AG04449 (cell line): ENCODE results near the gene GALNT16.

Experiments used
- CTCF ChIA-PET: fragments of 350-600 bp; formaldehyde crosslinking; extraction: SDS; loops from one replicate; lab custom pipeline; 2021; ENCODE audit warnings: antibody characterized with exemption; lab: Yijun Ruan, JAX
- POLR2A ChIA-PET: fragments of 400-600, 350-600 bp; formaldehyde crosslinking; extraction: SDS; loops from one replicate; lab custom pipeline; 2020; ENCODE audit warnings: antibody characterized with exemption, inconsistent platforms; lab: Yijun Ruan, JAX
- DNase-seq: peaks from one replicate; pipeline ENCODE4 v3.0.0-alpha.2; 2010; ENCODE audit warnings: low read depth, low spot score
- H3K4me3 ChIP-seq: 2 replicates; pipeline ENCODE4 v1.5.1; 2011; ENCODE audit warnings: low read depth, mild to moderate bottlenecking, control low read depth, low read length
- CTCF ChIP-seq: IDR thresholded peaks from one replicate; pipeline ENCODE4 v1.5.1; 2011; ENCODE audit warnings: mild to moderate bottlenecking, moderate library complexity, low read length, control low read depth, inconsistent platforms; ENCODE audit not compliant: insufficient read depth; ENCODE audit errors: missing control alignments

Gene GALNT16

GRCh38 chr14:69282448-69282847, 22.5 kb downstream of the GALNT16 start:
- no peak for DNase-seq
- TF ChIP-seq CTCF, result no peak
- ChIA-PET POLR2A (no interaction called here), CTCF (interaction anchor here (1.0 to 1.2 kb wide), 2 partner anchors 40 to 109 kb away, joined by 3 to 5 read pairs; no protein-coding TSS in a partner anchor)
- no peak overlapping the region for H3K4me3 ChIP-seq

GRCh38 chr14:69284170-69284569, 24.2 kb downstream of the GALNT16 start:
- TF ChIP-seq CTCF, result no peak
- H3K4me3 ChIP-seq, result no peak overlapping the region
- DNase-seq, result no peak
- POLR2A ChIA-PET, result no interaction called here
- CTCF ChIA-PET, result interaction anchor here (1.3 kb wide), 1 partner anchor 25 kb away, joined by 3 read pairs; no protein-coding TSS in a partner anchor

DNA sequence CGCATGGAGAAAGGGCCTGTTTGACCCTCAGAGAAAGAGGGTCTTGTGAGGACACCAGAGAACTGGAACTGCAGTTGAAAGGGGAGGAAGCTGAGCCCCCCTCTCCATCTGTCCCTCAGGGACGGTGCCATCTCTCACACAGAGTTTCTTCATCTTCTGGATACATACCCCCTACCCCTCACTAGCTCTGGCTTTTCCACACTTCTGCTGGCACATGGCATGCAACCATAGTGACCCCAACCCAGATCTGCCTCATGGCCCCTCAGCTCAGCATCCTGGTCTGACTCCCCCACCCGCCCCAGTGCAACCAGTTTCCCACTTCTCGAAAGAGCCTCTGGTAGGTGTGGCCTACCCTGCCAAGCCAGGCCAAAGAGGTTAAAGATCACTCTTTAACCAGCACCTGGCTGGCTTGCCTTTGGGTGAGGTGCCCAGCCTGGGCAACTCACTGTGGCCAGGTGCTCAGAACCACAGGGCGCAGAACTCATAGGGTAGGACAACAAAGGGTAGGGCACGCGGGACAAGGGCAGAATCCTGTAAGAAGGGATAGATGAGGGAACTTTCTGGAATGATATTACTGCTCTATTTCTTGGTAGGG, 25.8 kb downstream of the GALNT16 start:
- DNase-seq, result no peak
- POLR2A ChIA-PET, result no interaction called here
- TF ChIP-seq CTCF, result no peak
- H3K4me3 ChIP-seq, result no peak overlapping the region
- CTCF ChIA-PET, result interaction anchor here (1.0 kb wide), 1 partner anchor 22 kb away, joined by 3 read pairs; no protein-coding TSS in a partner anchor

- ChIA-PET CTCF (interaction anchor here (0.6 to 2.6 kb wide), 17 partner anchors 8 to 203 kb away, joined by 3 to 9 read pairs (median 3); no protein-coding TSS in a partner anchor), POLR2A (no interaction called here)
- no peak for TF ChIP-seq CTCF
Observed at GRCh38 chr14:69287098-69288010, 27.4 kb downstream of the GALNT16 start.

DNA sequence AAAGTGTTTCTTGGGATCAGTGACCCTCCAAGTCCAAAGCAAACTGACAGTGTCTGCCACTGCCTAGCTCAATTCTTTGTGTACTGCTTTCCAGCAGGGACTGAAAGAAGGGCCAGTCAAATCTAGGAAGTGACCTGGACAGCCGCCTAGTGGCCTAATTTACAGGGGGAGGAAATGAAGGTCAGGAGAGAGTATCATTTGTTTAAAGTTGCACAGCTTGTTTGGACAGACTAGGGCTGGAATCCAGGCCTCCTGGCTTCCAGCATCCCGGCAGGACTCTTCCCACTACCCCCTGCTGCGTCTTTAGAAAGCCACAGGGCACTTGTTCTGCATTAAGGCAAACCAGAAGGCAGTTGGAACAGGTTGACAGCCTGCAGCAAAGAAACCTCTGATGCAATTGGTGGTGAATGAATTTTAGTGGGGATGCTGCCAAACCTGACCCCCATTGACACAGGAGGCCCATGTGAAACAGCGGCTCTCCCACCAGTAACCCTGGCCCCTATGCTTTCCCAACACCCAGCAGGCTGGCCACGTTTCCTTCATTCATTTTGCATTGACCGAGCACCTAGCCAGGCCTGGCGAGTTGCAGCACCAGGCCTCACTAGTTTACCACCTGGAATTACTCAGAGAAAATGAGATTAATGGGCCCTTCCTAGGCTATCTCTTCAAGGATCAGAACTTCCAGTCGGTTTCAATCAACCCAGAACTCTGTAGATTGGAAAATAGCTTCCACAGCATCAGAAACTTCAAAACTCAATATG, 28.2 kb downstream of the GALNT16 start:
- DNase-seq, result no peak

More at GRCh38 chr14:69287098-69288010, 27.4 kb downstream of the GALNT16 start:
- H3K4me3 ChIP-seq, result no peak overlapping the region
- DNase-seq, result no peak

More for the DNA sequence above, 28.2 kb downstream of the GALNT16 start:
- peak; percentile 42 for TF ChIP-seq CTCF
- CTCF ChIA-PET, result interaction anchor here (0.7 to 2.6 kb wide), 14 partner anchors 9 to 88 kb away, joined by 3 to 9 read pairs (median 4); no protein-coding TSS in a partner anchor
- POLR2A ChIA-PET, result interaction anchor here (0.7 kb wide), 1 partner anchor 24 kb away, joined by 3 read pairs; no protein-coding TSS in a partner anchor
- no peak overlapping the region for H3K4me3 ChIP-seq
